ENCODE measurements around the gene KITLG.
"Not testable (repeated sequence)": the region's sequence is repeated elsewhere in the genome, so short reads cannot be mapped to it uniquely, and the experiment has no call there.

KITLG gene

GRCh38 chr12:88503281-88503703 lies 77.0 kb downstream of the KITLG start:
- no peak overlapping the region for H3K4me3 ChIP-seq (ENCODE audit: low read length)
- no peak for TF ChIP-seq ZNF274 (IDR thresholded peaks at IDR 0.05; ENCODE audit: low read depth, low read length)

DNA sequence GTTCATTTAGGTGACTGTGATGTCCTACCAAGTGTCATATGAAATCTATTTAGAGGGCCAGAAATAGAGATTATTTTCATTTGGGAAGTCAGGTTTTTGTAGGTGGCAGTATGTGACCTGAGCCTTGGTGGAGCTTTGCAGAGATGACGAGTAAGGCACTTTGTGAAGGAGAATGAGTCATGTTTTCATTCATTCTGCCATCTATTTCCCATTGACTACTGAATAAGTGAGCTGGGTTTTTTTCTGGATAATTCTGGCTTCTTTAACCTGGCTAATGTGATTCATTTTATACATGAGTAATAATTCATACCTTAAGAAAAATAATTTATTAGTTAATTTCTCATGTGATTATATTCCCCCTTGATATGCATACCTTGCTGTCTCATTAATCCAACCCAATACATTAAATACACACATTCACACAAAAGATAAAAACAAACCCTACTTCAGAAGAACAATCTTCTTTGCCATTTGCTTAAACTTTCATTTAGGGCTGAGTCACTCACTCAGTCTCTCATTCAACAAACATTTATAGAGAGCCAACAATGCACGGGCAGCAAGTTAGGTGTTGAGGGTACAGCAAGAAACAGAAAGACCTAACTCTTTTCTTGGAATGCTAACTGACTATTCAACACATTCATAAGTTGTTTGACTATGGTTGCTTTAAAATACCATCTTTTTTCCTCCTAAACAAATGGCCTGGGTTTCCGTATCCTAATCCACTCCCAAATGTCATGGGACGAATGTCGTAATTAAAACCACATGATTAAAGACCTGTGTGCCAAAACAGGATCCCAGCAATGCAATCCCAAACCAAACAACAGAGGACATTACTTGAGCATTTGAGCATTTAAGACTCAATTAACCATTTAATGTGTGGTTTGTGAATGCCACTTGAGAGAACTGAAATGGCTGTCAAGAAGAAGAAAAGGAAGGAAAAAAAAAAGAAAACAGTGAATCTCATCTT lies 78.0 kb downstream of the KITLG start:
- no peak for TF ChIP-seq ZNF274 (IDR thresholded peaks at IDR 0.05; ENCODE audit: low read depth, low read length)
- no peak overlapping the region for H3K4me3 ChIP-seq (ENCODE audit: low read length)

DNA sequence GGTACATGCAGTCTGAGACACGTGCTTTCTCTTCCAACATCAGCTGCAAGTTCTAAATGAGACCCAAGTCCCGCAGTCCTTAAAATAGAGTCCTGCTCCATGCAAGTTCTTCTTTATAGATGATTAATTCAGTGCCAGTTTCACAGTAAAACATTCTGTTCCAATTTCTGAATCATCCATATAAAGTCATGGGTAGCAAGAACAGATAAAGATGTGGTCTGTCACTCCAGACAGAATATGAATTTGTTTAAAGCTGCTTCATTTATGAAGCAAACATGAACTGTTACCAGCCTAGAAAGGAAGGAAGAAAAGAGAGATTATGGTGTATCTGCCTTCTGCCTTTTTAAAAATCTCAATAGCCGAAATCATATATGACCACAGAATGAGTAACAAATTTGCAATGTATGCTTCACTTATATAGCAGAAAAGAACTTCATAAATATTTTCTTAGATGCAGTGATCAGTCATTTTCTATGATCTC lies 83.3 kb downstream of the KITLG start:
- no peak for TF ChIP-seq ZNF274 (IDR thresholded peaks at IDR 0.05; ENCODE audit: low read depth, low read length)
- H3K4me3 ChIP-seq (ENCODE audit: low read length): no peak overlapping the region

DNA sequence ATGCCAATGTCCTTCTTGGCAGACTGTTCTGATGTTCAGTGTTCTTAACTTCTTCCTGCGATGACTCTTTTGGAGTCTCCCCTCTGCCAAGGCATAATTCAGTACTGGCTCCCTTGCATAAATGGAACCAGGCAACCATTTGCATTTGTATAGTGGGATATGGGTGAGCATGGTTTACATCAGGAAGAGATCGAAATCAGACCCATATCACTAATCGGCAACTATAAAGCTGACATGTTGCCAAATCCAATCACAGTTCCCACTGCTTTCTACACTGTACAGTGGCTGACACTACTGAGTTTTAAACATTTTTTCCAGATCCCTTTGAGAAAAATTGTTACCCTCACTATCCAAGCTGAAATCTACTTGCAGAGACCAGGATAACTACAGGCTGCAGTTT lies 83.8 kb downstream of the KITLG start:
- no peak overlapping the region for H3K4me3 ChIP-seq (ENCODE audit: low read length)
- no peak for TF ChIP-seq ZNF274 (IDR thresholded peaks at IDR 0.05; ENCODE audit: low read depth, low read length)

- no peak for TF ChIP-seq ZNF274 (IDR thresholded peaks at IDR 0.05; ENCODE audit: low read depth, low read length)
- H3K4me3 ChIP-seq (ENCODE audit: low read length): no peak overlapping the region
These were observed 85.2 kb downstream of the KITLG start for GRCh38 chr12:88495031-88495430.

DNA sequence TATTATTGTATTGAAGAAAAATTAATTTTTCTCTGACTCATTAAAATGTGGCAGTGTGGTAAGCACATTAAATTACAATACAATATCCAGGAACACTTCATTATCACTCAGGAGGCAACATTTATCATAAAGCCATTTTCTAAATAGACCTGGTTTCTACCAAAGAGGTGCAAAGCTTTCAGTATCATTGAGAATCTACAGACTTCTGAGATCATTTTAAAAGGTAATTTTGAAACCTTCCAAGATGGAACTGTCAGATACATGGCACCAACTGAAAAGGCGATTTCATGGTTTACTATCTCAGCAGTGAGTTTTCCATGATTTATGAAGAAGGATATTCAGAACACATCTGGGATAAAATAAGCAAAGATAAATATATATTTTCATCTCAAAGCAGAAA lies 85.8 kb downstream of the KITLG start:
- H3K4me3 ChIP-seq (ENCODE audit: low read length): no peak overlapping the region
- TF ChIP-seq ZNF274 (IDR thresholded peaks at IDR 0.05; ENCODE audit: low read depth, low read length): no peak

DNA sequence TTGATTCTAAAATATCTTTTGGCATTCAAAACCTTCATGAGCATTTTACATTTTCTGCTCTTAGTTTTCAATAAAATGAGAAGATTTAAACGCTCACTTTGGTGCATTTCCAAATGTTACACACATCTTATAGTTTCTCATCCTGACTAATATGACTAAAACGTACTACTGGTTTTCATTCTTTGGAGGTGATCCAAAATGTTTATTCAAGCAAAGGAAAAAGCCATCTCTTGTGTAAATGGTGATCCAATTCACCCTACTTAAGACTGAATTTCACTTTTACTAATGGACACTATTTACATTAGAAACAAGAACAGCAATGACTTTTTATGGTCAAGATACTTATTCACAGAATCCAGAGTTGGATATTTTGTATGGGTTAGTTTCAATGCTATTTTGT lies 86.6 kb downstream of the KITLG start:
- H3K4me3 ChIP-seq (ENCODE audit: low read length): no peak overlapping the region
- no peak for TF ChIP-seq ZNF274 (IDR thresholded peaks at IDR 0.05; ENCODE audit: low read depth, low read length)

GRCh38 chr12:88490425-88490824 lies 89.8 kb downstream of the KITLG start:
- no peak for TF ChIP-seq ZNF274 (IDR thresholded peaks at IDR 0.05; ENCODE audit: low read depth, low read length)

DNA sequence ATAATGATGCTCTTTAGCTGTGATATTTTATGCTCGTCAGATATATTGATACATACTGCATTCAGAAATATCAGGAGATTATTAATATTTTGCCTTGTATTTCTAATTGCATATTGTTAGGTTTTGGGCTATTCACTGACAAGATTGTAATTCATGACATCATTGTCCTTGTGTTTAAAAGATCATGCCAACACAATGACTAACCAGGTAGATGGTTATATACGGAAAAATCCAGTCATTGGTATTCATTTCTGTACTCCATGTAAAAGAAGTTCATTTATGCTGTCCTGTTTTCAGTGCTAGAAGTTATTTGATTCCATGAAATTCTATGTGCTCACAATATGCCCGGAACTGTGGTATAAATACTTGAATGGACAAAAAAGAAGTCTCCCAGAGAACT lies 107.5 kb downstream of the KITLG start:
- no peak for TF ChIP-seq ZNF274 (IDR thresholded peaks at IDR 0.05; ENCODE audit: low read depth, low read length)
- no peak overlapping the region for H3K4me3 ChIP-seq (ENCODE audit: low read length)

More at GRCh38 chr12:88490425-88490824, 89.8 kb downstream of the KITLG start:
- H3K4me3 ChIP-seq (ENCODE audit: low read length): no peak overlapping the region

DNA sequence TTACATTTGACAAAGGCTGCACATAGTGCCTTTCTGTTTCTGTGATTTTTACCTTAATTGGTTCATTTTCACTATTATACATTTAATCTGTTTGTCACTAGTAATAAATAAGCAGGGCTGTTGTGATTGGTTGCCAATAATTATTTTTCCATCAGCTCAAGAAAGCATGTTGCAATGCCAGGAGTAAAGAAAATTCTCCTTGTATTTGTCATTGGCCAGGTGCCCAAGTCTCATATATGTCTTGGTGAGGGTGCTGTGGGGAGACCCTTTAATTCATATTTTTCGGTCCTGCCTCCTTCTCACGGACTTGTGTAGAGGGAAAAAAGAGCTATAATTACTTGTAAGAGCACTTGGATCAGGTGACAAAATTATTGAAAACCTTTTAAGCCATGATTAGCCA lies 108.0 kb downstream of the KITLG start:
- no peak for TF ChIP-seq ZNF274 (IDR thresholded peaks at IDR 0.05; ENCODE audit: low read depth, low read length)
- H3K4me3 ChIP-seq (ENCODE audit: low read length): no peak overlapping the region

GRCh38 chr12:88471331-88472045 lies 108.8 kb downstream of the KITLG start:
- no peak for TF ChIP-seq ZNF274 (IDR thresholded peaks at IDR 0.05; ENCODE audit: low read depth, low read length)
- no peak overlapping the region for H3K4me3 ChIP-seq (ENCODE audit: low read length)

DNA sequence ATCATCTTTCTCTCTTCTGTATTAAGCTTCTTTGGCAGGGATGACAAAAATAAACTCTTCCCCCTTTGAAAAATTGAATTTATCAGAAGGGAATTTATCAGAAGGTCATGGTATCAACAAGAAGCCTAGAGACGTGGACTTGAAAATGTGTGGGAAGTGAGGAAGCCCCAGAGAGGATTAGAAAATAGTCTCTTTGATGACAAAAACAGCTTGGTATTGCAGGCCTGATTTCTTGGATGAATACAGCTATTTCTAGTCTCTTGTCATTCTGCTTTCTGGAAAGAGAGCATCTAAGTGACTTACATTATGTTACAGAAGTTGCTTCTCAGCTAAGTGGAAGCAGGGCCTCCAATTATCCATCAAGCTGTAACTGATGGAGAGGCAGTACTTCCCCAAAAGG lies 111.1 kb downstream of the KITLG start:
- no peak overlapping the region for H3K4me3 ChIP-seq (ENCODE audit: low read length)
- TF ChIP-seq ZNF274 (IDR thresholded peaks at IDR 0.05; ENCODE audit: low read depth, low read length): no peak

GRCh38 chr12:88468581-88468980 lies 111.7 kb downstream of the KITLG start:
- no peak overlapping the region for H3K4me3 ChIP-seq (ENCODE audit: low read length)
- TF ChIP-seq ZNF274 (IDR thresholded peaks at IDR 0.05; ENCODE audit: low read depth, low read length): no peak

- H3K4me3 ChIP-seq (ENCODE audit: low read length): not testable (repeated sequence)
These were observed 113.6 kb downstream of the KITLG start for GRCh38 chr12:88466708-88467107.

- no peak overlapping the region for H3K4me3 ChIP-seq (ENCODE audit: low read length)
- no peak for TF ChIP-seq ZNF274 (IDR thresholded peaks at IDR 0.05; ENCODE audit: low read depth, low read length)
These were observed 121.9 kb downstream of the KITLG start for GRCh38 chr12:88458327-88458726.
